Hematopoietic multipotent progenitor cell treated with erythropoietin and hydrocortisone succinate and interleukin-3 and kit ligand, for 4 days (in vitro differentiated cells): ENCODE measurements around the gene KCNK1.
"Not testable (repeated sequence)": the region's sequence is repeated elsewhere in the genome, so short reads cannot be mapped to it uniquely, and the experiment has no call there.

Experiments
- DNase-seq: peaks from one replicate; pipeline ENCODE4 v3.0.0-alpha.2; 2015

Gene KCNK1

DNA sequence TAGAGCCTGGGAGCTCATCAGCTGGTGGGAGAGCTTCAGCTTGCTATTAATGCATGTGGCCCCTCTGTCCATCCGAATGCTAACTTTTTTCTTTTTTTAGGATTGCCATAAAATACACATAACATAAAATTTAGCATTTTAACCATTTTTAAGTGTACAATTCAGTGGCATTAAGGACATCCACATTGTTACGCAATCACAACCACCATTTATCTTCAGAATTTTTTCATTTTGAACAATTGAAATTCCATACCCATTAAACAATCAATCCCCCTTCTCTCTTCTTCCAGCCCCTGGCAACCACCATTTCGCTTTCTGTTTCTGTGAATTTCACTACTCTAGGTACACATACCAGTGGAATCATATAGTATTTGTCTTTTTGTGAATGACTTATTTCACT lies 4.9 kb upstream of the KCNK1 start:
- no peak for DNase-seq

DNA sequence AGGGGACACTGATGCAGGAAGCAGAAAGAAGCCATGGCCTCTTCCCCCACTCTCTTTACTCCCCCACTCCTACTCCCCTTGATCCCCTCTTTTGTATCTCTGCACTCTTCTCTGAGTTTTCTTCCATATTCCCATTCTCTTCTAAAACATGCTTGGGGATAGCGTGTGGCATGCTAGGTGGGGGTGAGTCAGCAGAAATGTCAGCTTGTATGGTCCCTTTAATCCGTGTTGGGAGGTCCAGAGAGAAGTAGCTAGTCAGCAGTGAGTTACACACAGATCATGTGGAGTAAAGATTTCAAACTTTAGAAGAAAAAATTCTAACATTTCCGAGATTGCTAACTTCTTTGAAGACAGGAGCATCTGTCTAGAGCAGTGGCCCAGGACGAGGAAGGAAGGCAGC lies 4.0 kb upstream of the KCNK1 start:
- no peak for DNase-seq

DNA sequence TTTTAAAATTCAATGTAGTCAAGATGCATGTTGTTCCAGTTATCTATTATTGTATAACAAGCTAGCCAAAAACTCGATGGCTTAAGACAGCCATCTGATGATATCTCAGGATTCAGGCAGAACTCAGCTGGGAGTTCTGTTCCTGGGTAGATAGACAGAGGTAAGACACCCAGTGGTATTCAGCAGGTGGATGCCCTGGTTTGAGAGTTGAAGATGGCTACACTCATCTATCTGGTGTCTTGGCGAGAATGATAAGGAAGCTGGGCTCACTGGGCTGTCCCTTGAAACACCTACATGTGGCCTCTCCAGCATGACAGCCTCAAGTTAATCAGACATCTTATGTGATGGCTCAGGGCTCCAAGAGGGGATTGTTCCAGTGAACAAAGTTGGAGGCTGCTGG lies 3.3 kb upstream of the KCNK1 start:
- no peak for DNase-seq

DNA sequence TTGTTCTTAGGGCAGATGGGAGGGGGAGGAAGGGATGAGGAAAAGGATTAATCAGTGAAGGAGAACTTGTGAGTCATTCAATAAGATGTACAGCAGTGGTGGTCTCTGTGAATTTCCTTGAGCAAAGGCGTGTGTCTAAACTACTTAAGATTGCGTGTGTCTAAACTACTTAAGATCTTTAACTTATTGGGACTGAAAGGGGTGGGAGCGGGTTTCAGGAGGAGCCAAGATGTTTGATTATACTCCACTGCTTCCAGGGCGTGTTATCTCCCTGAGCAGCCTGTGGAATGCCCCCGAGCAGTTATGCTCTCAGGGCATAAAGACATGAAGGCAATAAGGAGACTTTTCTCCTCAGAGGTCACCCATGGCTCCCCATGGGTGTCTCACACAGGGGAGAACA lies 2.5 kb upstream of the KCNK1 start:
- DNase-seq = not testable (repeated sequence)

DNA sequence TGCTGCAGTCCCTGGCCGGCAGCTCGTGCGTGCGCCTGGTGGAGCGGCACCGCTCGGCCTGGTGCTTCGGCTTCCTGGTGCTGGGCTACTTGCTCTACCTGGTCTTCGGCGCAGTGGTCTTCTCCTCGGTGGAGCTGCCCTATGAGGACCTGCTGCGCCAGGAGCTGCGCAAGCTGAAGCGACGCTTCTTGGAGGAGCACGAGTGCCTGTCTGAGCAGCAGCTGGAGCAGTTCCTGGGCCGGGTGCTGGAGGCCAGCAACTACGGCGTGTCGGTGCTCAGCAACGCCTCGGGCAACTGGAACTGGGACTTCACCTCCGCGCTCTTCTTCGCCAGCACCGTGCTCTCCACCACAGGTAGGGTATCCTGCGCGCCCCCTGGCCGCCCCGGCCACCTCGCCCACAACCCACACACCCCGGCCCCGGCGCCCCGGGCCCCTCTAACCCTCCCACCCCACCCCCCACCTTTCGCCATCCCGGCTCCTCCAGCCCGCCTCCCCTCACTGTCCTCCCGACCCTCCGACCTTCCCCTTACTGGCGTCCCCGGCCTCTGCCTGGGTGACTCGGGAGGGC lies 352 bp downstream of the KCNK1 start:
- DNase-seq = peak; percentile 7

DNA sequence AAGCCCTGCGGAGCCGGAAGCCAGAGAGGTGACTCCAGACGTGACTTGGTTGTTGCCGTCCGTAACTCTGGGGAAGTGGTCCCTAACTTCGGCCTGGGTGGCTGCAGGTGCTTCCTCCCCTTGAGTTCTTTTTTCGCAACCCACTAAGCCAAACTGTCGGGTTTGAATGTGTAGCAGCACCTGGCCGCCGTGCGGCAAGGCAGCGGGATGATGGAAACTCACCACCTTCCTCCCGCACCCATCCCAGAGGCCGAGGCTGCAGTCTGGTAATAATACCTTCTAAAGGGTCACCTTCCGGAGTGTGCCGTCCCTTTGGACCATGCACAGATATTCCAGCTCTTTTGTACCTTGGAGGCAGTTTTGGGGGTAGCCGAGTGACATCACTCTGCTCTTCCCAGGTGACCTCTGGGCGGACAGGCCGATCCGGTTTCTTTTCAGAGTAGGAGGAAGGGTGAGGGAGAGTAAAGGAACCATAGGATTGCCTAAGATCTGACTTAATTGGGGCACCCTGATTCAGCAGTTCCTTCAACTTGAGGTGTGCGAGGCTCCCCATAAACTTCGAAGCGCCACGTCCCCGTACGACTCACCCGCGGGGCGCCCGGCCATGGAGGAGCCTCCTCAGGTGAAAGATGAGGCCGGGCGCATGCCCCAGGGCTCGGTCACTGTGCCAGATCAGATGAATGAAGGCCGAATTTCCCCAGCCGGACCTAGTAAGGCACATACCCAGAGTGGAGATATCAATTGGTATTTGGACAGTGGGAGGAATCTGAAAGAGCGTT lies 1.0 kb downstream of the KCNK1 start:
- no peak for DNase-seq

DNA sequence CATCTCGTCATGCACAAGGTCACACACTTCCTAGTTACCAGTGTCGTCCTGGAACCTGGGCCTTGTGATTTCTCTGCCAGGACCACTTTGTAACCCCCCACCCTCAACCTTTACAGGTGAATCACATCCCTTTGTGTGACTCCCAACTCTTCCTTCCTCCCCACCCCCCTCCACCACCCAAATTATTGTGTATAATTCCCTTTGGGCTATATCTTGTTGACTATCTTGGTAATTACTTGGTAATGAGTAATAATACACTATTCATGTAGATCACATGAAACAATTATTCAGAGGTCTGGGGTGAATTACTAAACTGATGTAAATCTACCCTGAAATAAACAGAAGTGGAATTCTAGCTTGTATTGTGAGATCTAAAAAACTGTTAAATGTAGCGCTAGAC lies 1.7 kb downstream of the KCNK1 start:
- no peak for DNase-seq

DNA sequence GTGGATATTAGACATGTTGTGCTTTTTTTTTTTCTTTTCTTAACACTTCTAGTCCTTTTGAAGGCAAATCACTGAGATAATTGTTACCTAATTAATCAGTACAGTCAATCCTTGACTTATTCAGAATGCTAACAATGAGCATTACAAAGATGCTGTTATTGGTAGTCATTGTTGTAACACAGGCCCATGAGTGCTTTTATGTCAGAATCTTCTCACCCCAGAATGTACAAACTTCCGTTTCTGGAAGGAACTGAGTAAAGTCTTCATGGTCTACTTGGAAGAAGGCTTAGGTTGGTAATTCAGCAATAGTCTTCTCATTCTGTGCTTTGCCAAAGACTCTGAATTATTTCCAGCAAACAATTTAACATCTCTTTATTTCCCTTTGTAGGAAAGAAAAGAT lies 3.1 kb downstream of the KCNK1 start:
- DNase-seq = no peak

DNA sequence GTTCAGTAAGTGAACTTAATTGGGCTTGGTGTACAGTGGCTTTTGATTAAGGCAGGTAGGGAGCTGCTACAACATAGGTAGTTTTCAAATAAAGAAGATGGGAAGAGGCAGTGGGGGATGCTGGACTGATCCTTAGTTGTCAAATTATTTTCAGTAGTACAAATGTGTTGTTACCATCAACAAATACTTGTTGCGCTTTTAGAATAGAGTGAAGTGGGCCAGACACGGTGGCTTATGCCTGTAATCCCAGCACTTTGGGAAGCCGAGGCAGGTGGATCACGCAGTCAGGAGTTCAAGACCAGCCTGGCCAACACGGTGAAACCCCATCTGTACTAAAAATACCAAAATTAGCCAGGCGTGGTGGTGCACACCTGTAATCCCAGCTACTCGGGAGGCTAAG lies 5.5 kb downstream of the KCNK1 start:
- DNase-seq = not testable (repeated sequence)

DNA sequence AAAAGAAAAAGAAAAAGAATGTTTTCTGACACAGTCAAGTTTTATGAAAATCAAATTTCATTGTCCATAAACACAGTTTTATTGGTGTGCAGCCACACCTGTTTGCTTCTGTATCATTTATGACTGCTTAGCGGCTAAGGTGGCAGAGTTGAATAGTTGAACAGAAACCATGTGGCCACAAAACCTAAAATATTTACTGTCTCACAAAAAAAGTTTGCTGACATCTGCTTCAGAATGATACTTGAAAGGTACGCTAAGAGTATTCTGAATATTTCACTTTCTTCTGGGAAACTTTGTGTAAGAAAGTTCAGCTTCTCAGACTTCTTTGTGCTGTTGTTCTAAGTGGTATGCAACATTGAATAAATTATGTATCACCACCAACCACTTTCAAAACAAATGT lies 6.2 kb downstream of the KCNK1 start:
- no peak for DNase-seq

DNA sequence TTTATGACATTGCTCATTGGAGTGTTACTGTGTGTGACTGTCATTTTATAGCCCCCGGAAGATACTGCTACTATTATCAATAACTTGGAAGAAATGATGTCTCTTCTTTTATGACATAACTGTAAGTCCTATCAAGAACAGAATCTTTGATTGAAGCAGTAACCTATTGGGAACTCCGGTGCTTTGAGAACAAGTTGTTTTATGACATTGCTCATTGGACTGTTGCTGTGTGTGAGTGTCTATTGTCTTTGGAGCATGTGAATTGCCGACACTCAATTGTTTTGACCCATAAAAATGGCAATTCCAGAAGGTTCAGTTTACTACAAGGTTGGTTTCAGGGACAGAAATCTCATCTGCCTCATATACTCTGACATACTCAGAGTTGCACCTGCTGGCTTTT lies 8.0 kb downstream of the KCNK1 start:
- no peak for DNase-seq

DNA sequence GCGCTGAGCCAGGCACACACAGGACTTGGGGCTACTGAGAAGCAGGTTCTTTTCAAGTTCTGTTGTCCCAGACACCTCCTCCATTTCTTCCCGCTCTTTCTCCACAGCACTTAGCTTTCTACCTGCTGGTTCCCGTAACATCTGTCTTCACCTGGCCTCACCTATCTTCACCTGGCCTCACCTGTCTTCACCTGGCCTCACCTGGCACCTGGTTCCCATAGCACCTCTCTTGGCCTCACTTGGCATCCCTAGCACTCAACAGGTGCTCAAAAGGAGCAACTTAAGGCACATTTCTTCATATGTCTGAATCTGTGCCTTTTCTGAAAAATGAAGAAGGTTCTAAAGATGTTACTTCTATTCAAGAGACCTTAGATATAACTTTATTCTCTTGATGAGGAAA lies 10.4 kb downstream of the KCNK1 start:
- no peak for DNase-seq

DNA sequence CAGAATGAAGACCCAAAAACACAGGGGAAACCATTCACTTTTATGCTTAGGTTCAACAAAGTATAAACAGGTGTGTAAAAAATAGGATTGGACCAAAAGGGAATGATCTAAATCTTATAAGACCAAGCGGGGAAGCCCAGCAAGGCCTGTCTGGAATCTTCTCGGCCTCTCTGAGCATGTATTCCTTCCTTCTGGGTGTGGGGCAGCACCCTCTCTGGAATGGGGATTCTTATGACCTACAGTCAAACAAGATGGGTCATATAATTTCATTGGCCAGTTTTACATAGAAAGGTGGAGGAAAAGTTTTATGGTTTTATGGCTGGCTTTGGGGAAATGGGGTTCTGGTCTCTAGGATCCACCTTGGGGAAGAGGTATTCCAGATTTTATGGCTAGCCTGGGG lies 11.2 kb downstream of the KCNK1 start:
- DNase-seq = no peak

DNA sequence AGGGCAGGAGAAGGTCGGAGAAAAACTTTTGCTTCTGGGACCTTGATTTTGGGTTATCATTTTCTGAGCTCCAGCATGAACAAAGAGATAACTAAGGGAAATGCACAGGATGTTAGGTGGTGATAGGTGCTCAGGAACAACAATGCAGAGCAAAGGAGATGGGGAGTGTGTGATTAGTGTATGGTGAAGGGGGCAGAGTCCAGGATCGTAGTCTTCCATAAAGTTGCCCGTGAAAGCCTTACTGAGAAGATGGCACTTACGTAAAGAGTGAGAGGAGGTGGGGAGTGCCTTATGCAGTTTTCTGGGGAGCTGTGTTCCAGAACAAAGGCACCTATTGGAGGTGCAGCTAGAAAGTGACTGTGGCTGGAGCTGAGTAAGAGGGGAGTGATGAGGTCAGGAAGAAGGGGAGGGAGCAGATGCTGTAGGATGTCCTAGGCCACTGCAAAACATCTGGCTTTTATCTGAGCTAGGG lies 11.6 kb downstream of the KCNK1 start:
- no peak for DNase-seq

DNA sequence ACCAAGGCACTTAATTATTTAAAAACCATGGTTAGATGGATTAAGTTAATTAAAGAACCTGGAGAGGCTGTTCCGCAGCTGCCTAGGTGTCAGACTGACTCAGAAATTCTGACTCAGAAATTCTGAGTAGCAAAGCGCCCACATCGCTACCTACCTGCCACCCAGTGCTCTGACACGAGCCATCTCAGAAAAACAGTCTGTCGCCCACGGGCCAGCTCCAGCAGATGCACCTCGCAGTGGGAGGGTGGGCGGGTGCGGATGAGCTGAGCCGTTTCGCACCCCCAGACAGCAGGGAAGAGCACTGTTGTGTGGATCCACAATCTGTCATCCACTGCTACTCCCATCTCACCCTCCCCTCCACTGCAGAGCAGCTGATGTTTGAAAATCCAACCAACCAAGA lies 13.5 kb downstream of the KCNK1 start:
- DNase-seq = no peak

DNA sequence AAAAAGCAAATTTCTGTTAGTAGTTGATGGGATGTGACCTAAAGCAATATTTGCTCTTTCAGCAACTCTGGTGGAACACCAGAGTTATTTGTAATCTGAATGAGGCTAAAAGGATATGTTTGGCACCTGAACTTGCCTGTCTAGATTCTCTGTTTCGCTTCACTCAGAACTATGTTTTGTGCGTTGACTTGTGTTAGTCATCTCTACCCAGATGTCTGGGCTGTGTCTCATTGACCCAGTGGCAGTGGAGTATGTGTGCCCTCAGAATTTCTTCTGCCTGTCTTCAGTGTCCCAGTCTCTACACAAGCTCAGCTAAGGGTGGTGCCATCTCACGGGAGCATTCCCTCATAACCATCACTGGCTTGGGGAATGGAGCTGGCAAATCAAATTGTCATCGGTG lies 13.9 kb downstream of the KCNK1 start:
- DNase-seq = no peak

DNA sequence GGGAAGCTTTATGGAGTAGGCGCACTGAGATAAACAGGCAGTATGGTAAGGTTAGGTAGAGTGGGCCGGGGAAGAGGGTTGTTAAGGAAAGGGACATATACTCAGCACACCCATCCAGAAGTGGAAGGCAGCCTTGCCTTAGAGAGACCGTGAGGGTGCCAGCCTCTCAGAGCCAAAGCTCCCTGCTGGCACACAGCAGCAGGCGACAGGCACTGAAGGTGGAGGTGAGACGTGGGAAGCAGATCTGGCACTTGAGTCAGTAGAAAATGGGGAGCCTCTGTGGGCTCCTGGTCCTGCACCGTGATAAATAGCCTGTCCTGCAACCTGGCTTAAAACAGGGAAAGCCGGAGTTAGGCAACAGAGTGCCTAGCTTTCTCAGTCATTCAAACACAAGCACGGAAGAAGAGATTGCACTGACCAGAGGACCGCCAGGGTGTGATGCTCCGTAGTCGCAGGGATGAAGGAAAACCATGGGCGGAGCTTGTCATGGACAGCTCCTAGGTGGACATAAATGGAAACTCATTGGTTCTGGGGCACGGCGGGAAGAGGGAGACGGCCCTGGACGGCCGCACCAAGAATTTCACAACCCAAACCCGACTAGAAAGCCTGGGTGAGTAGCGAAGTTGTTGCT lies 15.5 kb downstream of the KCNK1 start:
- DNase-seq = no peak

DNA sequence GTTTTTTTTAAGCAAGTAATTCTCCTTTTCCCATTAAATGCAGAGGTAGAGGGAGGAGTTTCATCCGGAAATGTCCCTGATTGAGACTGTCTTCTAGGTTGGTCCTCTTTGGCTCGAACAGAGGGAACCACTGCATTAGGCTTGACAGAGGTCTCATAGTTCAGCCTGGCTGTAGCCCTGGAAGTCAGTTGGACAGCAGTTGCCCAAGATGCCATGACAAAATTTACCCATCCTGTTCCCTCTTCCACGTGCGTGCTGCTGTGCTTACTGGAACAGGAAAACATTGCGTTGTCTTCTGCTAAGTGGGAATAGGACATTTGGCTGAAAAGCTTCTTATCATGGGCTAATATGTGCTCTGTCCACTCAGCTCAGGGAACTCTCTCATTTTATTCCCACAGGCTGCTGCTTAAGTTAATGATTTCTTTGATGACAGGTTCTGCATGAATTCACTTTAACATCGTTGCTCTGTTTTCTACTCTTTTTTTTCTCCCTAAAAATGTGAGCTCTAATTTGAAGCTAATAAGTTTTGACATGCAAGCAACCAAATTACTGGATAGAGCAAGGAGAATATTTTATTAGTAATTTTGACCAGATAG lies 18.0 kb downstream of the KCNK1 start:
- no peak for DNase-seq

DNA sequence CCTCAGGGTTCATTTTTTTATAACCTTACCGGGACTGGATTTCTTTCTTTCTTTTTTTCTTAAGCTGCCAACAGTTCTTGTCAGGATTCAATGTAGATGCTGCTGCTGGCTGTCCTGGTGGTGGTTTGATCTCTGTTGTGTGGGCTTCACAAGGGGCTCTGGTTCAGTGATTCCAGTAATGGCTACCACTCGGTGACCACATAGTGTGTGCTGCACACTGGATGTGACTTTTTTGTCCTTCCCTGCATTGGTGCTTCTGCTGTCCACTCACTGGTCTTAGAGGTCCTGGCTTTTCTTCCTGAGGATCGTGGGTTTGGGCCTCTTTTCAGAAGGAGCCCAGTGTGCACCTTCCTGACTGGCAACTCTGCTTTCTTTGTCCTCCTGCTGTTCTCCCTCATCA lies 18.5 kb downstream of the KCNK1 start:
- no peak for DNase-seq

DNA sequence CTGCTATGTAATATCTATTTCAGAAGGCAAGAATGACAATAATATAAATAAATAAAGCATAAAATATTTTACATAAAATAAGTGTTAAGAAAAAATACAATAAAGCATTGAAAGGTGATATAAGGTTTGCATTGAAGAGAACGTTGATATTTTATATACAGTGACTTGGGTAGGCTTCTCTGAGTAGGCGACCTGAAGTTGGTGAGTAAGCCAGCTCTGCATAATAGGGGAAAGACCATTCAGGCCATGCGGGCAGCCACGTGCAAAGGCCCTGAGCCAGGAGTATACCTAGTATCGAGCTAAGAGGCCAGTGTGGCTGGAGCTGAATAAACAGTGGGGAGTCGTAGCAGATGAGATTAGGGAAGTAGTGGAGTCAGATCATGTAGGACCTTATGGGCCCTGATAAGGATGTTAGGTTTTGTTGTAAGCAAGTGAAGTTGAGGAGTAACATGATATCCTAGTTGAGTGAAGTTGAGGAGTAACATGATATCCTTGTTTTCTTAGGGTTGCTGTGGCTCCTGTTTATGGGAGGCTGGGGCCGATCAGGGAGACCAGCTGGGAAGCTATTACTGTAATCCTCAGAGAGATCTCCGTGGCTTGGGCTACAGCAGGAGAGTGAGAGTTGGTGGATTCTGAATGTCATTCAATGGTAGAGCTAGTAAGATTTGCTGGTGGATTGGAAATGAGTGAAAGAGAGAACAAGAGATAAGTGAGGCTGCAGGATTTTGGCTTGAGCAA lies 22.0 kb downstream of the KCNK1 start:
- no peak for DNase-seq

DNA sequence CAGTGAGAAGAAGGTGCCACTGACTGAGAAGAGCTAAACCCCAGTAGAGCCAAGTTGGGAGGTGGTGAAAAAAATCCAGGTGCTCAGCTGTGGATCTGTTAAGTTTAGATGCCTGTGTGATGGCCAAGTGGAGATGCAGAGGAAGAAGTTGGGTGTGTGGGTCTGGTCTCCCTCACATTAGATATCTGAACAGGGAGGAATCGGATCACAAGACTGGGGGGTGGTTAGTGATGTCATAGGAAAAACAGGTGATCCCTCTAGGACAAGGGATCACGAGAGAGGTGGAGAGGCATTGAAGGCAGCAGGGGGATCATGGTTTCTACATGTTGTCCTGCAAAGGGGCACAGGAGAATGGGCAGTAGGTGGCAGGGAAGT lies 22.6 kb downstream of the KCNK1 start:
- no peak for DNase-seq

DNA sequence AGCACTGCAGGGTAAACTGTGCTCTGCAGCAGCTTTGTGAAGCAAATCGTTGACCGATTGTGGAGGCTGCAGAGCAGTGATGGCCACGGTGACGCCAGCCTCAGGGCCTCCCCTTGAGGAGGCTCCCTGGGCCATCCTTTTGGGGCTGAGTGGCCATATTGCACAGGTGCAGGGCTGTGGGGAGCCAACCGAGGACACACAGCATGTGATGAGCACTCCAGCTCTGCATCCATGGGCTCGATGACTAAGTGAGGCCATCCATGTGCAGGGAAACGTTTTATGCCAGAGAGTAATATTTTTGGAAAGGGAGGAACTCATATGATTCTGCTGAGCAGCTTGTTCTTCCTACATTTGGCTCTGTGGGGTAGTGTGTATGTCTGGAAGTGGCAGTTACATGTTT lies 24.6 kb downstream of the KCNK1 start:
- DNase-seq = no peak

DNA sequence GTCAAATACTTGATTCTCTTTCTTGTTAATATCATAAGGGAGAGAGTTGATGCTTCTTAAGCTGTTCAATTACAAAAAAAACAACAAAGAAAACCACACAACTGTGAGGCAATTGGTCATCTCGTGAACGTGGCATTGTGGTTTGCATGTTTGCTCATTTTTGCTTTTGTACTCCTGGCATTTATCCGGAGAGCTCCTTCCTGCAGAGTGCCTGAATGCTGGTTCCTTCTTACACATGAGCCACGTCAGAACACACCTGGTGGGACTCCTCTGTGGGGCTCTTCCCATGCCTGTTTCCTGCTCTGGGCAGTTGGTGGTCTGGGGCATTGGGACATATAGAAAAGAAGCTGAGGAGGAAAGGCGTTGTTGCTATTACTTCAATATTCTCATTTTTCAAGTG lies 25.7 kb downstream of the KCNK1 start:
- no peak for DNase-seq
